ENCODE data around the gene SETBP1. TPM values are rescaled to one million over a fixed set of nuclear protein-coding genes. Genes with fewer than 3 reads are reported as not detected.

SETBP1 gene
- total and polyA plus RNA-seq, 9 of the 15 experiments (the other 6 are each of a cell fraction or from before 2014, with no cell fraction given), result under 0.01 to 0.13 (median 0.04) TPM

DNA sequence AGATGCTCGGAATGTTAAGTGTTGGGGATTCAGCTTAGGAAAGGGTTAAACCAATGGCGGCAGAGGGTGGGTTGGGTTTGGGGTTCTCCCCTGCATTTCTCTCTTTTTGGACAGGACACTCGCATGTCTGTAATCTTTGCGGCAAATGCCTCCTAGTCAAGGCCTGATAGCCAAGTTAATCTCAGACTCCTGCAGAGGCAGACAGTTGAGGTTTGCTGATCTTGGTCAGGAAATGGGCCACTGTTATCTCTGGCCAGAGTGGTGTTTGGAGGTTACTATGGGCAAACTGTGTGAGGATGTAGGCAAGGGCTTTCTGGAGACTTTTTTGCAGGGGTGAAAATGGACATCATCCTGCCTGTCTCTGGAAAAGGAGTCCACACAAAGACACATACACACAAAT is 188.8 kb downstream of the SETBP1 start (continued):
- no peak for TF ChIP-seq ETV5 (CRISPR knock-in tag; IDR thresholded peaks at IDR 0.05; ENCODE audit: low read depth)
- TF ChIP-seq, protein P1, sequence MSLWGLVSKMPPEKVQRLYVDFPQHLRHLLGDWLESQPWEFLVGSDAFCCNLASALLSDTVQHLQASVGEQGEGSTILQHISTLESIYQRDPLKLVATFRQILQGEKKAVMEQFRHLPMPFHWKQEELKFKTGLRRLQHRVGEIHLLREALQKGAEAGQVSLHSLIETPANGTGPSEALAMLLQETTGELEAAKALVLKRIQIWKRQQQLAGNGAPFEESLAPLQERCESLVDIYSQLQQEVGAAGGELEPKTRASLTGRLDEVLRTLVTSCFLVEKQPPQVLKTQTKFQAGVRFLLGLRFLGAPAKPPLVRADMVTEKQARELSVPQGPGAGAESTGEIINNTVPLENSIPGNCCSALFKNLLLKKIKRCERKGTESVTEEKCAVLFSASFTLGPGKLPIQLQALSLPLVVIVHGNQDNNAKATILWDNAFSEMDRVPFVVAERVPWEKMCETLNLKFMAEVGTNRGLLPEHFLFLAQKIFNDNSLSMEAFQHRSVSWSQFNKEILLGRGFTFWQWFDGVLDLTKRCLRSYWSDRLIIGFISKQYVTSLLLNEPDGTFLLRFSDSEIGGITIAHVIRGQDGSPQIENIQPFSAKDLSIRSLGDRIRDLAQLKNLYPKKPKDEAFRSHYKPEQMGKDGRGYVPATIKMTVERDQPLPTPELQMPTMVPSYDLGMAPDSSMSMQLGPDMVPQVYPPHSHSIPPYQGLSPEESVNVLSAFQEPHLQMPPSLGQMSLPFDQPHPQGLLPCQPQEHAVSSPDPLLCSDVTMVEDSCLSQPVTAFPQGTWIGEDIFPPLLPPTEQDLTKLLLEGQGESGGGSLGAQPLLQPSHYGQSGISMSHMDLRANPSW (CRISPR knock-in tag; IDR thresholded peaks at IDR 0.05), result no peak
- TF ChIP-seq JUN (IDR thresholded peaks at IDR 0.05; ENCODE audit: borderline replicate concordance, low read depth, low read length), result no peak
- TF ChIP-seq JUN (CRISPR knock-in tag; IDR thresholded peaks at IDR 0.05; ENCODE audit: borderline replicate concordance), result no peak
- TF ChIP-seq ZKSCAN3 (CRISPR knock-in tag; IDR thresholded peaks at IDR 0.05), result no peak
- TF ChIP-seq, protein P2, sequence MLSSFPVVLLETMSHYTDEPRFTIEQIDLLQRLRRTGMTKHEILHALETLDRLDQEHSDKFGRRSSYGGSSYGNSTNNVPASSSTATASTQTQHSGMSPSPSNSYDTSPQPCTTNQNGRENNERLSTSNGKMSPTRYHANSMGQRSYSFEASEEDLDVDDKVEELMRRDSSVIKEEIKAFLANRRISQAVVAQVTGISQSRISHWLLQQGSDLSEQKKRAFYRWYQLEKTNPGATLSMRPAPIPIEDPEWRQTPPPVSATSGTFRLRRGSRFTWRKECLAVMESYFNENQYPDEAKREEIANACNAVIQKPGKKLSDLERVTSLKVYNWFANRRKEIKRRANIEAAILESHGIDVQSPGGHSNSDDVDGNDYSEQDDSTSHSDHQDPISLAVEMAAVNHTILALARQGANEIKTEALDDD (IDR thresholded peaks at IDR 0.05), result peak; percentile 52; the same call in 1 of the 2 replicates
- TF ChIP-seq ZNF436 (CRISPR knock-in tag; IDR thresholded peaks at IDR 0.05), result no peak
- TF ChIP-seq SMARCA5 (IDR thresholded peaks at IDR 0.05), result no peak
- TF ChIP-seq, protein P3, sequence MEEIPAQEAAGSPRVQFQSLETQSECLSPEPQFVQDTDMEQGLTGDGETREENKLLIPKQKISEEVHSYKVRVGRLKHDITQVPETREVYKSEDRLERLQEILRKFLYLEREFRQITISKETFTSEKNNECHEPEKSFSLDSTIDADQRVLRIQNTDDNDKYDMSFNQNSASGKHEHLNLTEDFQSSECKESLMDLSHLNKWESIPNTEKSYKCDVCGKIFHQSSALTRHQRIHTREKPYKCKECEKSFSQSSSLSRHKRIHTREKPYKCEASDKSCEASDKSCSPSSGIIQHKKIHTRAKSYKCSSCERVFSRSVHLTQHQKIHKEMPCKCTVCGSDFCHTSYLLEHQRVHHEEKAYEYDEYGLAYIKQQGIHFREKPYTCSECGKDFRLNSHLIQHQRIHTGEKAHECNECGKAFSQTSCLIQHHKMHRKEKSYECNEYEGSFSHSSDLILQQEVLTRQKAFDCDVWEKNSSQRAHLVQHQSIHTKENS (CRISPR knock-in tag; IDR thresholded peaks at IDR 0.05), result no peak
- TF ChIP-seq, protein P4, sequence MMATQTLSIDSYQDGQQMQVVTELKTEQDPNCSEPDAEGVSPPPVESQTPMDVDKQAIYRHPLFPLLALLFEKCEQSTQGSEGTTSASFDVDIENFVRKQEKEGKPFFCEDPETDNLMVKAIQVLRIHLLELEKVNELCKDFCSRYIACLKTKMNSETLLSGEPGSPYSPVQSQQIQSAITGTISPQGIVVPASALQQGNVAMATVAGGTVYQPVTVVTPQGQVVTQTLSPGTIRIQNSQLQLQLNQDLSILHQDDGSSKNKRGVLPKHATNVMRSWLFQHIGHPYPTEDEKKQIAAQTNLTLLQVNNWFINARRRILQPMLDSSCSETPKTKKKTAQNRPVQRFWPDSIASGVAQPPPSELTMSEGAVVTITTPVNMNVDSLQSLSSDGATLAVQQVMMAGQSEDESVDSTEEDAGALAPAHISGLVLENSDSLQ (IDR thresholded peaks at IDR 0.05), result no peak
- no peak for TF ChIP-seq SREBF1 (IDR thresholded peaks at IDR 0.05; ENCODE audit: borderline replicate concordance, low read depth, low read length)
- no peak for TF ChIP-seq HMG20A (CRISPR knock-in tag; conservative IDR thresholded peaks at IDR 0.05)
- no peak for TF ChIP-seq TAF9B (IDR thresholded peaks at IDR 0.05; ENCODE audit: partially characterized antibody)
- no peak for TF ChIP-seq HMG20B (CRISPR knock-in tag; IDR thresholded peaks at IDR 0.05)
- TF ChIP-seq CBFA2T3 (IDR thresholded peaks at IDR 0.05), result peak; percentile 88
- peak; percentile 91 for TF ChIP-seq TEAD4 (IDR thresholded peaks at IDR 0.05; ENCODE audit: low read length)
- TF ChIP-seq TEAD4 (CRISPR knock-in tag; IDR thresholded peaks at IDR 0.05; ENCODE audit: borderline replicate concordance), result no peak
- peak; percentile 68; the same call in 1 of the 2 replicates for TF ChIP-seq STAT5A (IDR thresholded peaks at IDR 0.05; ENCODE audit: borderline replicate concordance, low read length)
- no peak for TF ChIP-seq MYC (IDR thresholded peaks at IDR 0.05; ENCODE audit: low read depth, low read length)
- TF ChIP-seq MYC (CRISPR knock-in tag; IDR thresholded peaks at IDR 0.05; ENCODE audit: borderline replicate concordance, low read depth), result no peak
- TF ChIP-seq, protein P5, sequence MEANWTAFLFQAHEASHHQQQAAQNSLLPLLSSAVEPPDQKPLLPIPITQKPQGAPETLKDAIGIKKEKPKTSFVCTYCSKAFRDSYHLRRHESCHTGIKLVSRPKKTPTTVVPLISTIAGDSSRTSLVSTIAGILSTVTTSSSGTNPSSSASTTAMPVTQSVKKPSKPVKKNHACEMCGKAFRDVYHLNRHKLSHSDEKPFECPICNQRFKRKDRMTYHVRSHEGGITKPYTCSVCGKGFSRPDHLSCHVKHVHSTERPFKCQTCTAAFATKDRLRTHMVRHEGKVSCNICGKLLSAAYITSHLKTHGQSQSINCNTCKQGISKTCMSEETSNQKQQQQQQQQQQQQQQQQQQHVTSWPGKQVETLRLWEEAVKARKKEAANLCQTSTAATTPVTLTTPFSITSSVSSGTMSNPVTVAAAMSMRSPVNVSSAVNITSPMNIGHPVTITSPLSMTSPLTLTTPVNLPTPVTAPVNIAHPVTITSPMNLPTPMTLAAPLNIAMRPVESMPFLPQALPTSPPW (CRISPR knock-in tag; IDR thresholded peaks at IDR 0.05), result peak; percentile 30; the same call in 1 of the 2 replicates
- no peak for TF ChIP-seq SMARCB1 (IDR thresholded peaks at IDR 0.05; ENCODE audit: insufficient read length, low read depth)
- TF ChIP-seq KLF16 (IDR thresholded peaks at IDR 0.05), result peak; percentile 85
- no peak for TF ChIP-seq L3MBTL2 (IDR thresholded peaks at IDR 0.05)
- no peak for TF ChIP-seq PHB2 (IDR thresholded peaks at IDR 0.05; ENCODE audit: low read depth)
